ENCODE results near the gene CCNQ.
"Not testable (repeated sequence)": the region's sequence is repeated elsewhere in the genome, so short reads cannot be mapped to it uniquely, and the experiment has no call there.

DNA sequence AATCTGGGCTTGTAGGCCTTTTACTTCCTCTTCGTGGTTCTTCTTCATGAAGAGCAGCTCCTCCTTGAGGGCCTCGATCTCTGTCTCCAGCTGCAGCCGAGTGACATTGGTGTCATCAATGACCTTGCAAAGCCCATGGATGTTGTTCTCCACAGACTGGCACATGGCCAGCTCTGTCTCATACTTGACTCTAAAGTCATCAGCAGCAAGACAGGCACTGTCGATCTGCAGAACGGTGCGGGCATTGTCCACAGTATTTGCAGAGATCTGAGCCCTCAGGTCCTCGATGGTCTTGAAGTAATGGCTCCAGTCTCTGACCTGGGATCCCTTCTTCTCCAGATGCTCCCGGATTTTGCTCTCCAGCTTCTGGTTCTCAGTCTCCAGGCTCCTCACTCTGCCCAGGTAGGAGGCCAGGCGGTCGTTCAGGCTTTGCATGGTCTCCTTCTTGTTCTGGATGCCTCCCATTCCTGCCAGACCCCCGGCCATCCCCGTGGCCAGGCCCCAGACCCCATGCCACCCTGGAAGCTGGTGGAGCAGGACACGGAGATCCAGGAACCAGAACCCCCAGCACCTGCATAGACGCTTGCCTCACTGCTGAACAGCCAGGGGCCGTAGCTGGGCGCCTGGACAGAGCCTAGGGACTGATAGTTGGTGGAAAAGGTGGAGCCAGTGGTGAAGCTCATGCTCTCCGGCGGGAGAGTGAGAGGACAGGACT is 5.9 kb upstream of the CCNQ start:
- TF ChIP-seq POLR2A (IDR thresholded peaks at IDR 0.05), result not testable (repeated sequence)
- TF ChIP-seq, protein P1, sequence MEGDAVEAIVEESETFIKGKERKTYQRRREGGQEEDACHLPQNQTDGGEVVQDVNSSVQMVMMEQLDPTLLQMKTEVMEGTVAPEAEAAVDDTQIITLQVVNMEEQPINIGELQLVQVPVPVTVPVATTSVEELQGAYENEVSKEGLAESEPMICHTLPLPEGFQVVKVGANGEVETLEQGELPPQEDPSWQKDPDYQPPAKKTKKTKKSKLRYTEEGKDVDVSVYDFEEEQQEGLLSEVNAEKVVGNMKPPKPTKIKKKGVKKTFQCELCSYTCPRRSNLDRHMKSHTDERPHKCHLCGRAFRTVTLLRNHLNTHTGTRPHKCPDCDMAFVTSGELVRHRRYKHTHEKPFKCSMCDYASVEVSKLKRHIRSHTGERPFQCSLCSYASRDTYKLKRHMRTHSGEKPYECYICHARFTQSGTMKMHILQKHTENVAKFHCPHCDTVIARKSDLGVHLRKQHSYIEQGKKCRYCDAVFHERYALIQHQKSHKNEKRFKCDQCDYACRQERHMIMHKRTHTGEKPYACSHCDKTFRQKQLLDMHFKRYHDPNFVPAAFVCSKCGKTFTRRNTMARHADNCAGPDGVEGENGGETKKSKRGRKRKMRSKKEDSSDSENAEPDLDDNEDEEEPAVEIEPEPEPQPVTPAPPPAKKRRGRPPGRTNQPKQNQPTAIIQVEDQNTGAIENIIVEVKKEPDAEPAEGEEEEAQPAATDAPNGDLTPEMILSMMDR (IDR thresholded peaks at IDR 0.05), result not testable (repeated sequence)
